HUES48 (cell line): ENCODE results near the gene CPA2.

Experiments used
- H3K27ac ChIP-seq: one replicate; pipeline ENCODE4 v1.7.0; 2013; ENCODE audit warnings: low read depth, low read length, inconsistent platforms
- H3K27me3 ChIP-seq: 2 replicates; pipeline ENCODE4 v1.6.1; 2013; ENCODE audit warnings: mild to moderate bottlenecking, low read length; ENCODE audit not compliant: control insufficient read depth, insufficient read depth
- H3K36me3 ChIP-seq: 2 replicates; pipeline ENCODE4 v1.6.1; 2013; ENCODE audit warnings: low read length; ENCODE audit not compliant: control insufficient read depth, insufficient read depth
- H3K4me1 ChIP-seq: 2 replicates; pipeline ENCODE4 v1.6.1; 2013; ENCODE audit warnings: mild to moderate bottlenecking, low read length; ENCODE audit not compliant: control insufficient read depth, insufficient read depth
- H3K4me3 ChIP-seq: 2 replicates; pipeline ENCODE4 v1.5.1; 2013; ENCODE audit warnings: mild to moderate bottlenecking, low read depth, low read length
- H3K9ac ChIP-seq: 2 replicates; pipeline ENCODE4 v1.6.1; 2013; ENCODE audit warnings: mild to moderate bottlenecking, low read depth, low read length, moderate library complexity
- H3K9me3 ChIP-seq: 2 replicates; pipeline ENCODE4 v1.6.1; 2013; ENCODE audit warnings: low read length; ENCODE audit not compliant: control insufficient read depth, insufficient read depth

Gene CPA2

GRCh38 chr7:130281260-130281659 is 14.6 kb downstream of the CPA2 start:
- Histone ChIP-seq H3K27me3 (no peaks in the 10 kb centered on the region), H3K36me3 (no peaks in the 10 kb centered on the region), H3K4me1 (no peaks in the 10 kb centered on the region), H3K4me3 (no peak overlapping the region), H3K27ac (no peak overlapping the region), H3K9ac (no peak overlapping the region), H3K9me3 (no peaks in the 10 kb centered on the region)

- Histone ChIP-seq H3K27me3 (no peaks in the 10 kb centered on the region), H3K4me3 (no peak overlapping the region), H3K9me3 (no peaks in the 10 kb centered on the region), H3K36me3 (no peaks in the 10 kb centered on the region), H3K27ac (no peak overlapping the region), H3K9ac (no peak overlapping the region), H3K4me1 (no peaks in the 10 kb centered on the region)
Observed at GRCh38 chr7:130286881-130287280, 20.2 kb downstream of the CPA2 start.

- H3K36me3 ChIP-seq, result no peaks in the 10 kb centered on the region
- H3K4me1 ChIP-seq, result no peaks in the 10 kb centered on the region
- no peak overlapping the region for H3K4me3 ChIP-seq
- no peak overlapping the region for H3K27ac ChIP-seq
- no peaks in the 10 kb centered on the region for H3K27me3 ChIP-seq
- H3K9ac ChIP-seq, result no peak overlapping the region
- H3K9me3 ChIP-seq, result no peaks in the 10 kb centered on the region
Observed at GRCh38 chr7:130288168-130288567, 21.5 kb downstream of the CPA2 start.

GRCh38 chr7:130288829-130289228 is 22.2 kb downstream of the CPA2 start:
- Histone ChIP-seq H3K27me3 (no peaks in the 10 kb centered on the region), H3K4me1 (no peaks in the 10 kb centered on the region), H3K36me3 (no peaks in the 10 kb centered on the region), H3K27ac (no peak overlapping the region), H3K9me3 (no peaks in the 10 kb centered on the region), H3K9ac (no peak overlapping the region), H3K4me3 (no peak overlapping the region)

- H3K4me1 ChIP-seq, result no peaks in the 10 kb centered on the region
- no peak overlapping the region for H3K4me3 ChIP-seq
- H3K27me3 ChIP-seq, result no peaks in the 10 kb centered on the region
- H3K27ac ChIP-seq, result no peak overlapping the region
- no peaks in the 10 kb centered on the region for H3K9me3 ChIP-seq
- H3K36me3 ChIP-seq, result no peaks in the 10 kb centered on the region
- no peak overlapping the region for H3K9ac ChIP-seq
Observed at GRCh38 chr7:130289478-130289877, 22.8 kb downstream of the CPA2 start.

GRCh38 chr7:130290745-130291144 is 24.1 kb downstream of the CPA2 start:
- Histone ChIP-seq H3K4me1 (no peaks in the 10 kb centered on the region), H3K27ac (no peak overlapping the region), H3K27me3 (no peaks in the 10 kb centered on the region), H3K4me3 (no peak overlapping the region), H3K9me3 (no peaks in the 10 kb centered on the region), H3K36me3 (no peaks in the 10 kb centered on the region), H3K9ac (no peak overlapping the region)

GRCh38 chr7:130292682-130293257 is 26.1 kb downstream of the CPA2 start, which contains the start of gene CPA4:
Gene CPA4 (plus strand): TSS chr7:130293161. CDS start chr7:130293181, 20 bp downstream.
- H3K27me3 ChIP-seq, result no peaks in the 10 kb centered on the region
- no peak within 1 kb of the TSS for H3K9ac ChIP-seq
- no peaks in the 10 kb centered on the region for H3K4me1 ChIP-seq
- H3K27ac ChIP-seq, result no peak within 1 kb of the TSS
- no peaks in the 10 kb centered on the region for H3K9me3 ChIP-seq
- H3K4me3 ChIP-seq, result no peak within 1 kb of the TSS
- no peaks in the 10 kb centered on the region for H3K36me3 ChIP-seq

GRCh38 chr7:130293521-130293920 is 26.9 kb downstream of the CPA2 start:
- Histone ChIP-seq H3K4me3 (no peak overlapping the region), H3K27ac (no peak overlapping the region)

GRCh38 chr7:130294314-130294713 is 27.7 kb downstream of the CPA2 start:
- no peaks in the 10 kb centered on the region for H3K36me3 ChIP-seq

More at GRCh38 chr7:130293521-130293920, 26.9 kb downstream of the CPA2 start:
- no peaks in the 10 kb centered on the region for H3K36me3 ChIP-seq
- no peak overlapping the region for H3K9ac ChIP-seq
- no peaks in the 10 kb centered on the region for H3K9me3 ChIP-seq
- H3K27me3 ChIP-seq, result no peaks in the 10 kb centered on the region
- no peaks in the 10 kb centered on the region for H3K4me1 ChIP-seq

GRCh38 chr7:130296221-130296951 is 29.7 kb downstream of the CPA2 start:
- H3K36me3 ChIP-seq, result no peaks in the 10 kb centered on the region
- no peaks in the 10 kb centered on the region for H3K4me1 ChIP-seq
- no peak overlapping the region for H3K27ac ChIP-seq
- H3K27me3 ChIP-seq, result no peaks in the 10 kb centered on the region
- no peaks in the 10 kb centered on the region for H3K9me3 ChIP-seq
- no peak overlapping the region for H3K9ac ChIP-seq
- no peak overlapping the region for H3K4me3 ChIP-seq

More at GRCh38 chr7:130294314-130294713, 27.7 kb downstream of the CPA2 start:
- Histone ChIP-seq H3K27me3 (no peaks in the 10 kb centered on the region), H3K4me1 (no peaks in the 10 kb centered on the region), H3K9me3 (no peaks in the 10 kb centered on the region), H3K4me3 (no peak overlapping the region), H3K27ac (no peak overlapping the region), H3K9ac (no peak overlapping the region)
